HEK293T (cell line): ENCODE data around the gene RRM1.

Experiments used
- HDGF ChIP-seq: fragments of 450-650 bp; IDR thresholded peaks from 2 replicates; pipeline ENCODE4 v1.6.1; 2017; ENCODE audit warnings: antibody characterized with exemption, borderline replicate concordance
- NFRKB ChIP-seq: fragments of 450-650 bp; IDR thresholded peaks from 2 replicates; pipeline ENCODE4 v1.6.1; 2016; ENCODE audit warnings: mild to moderate bottlenecking, moderate library complexity
- SP1 ChIP-seq: fragments of 450-650 bp; IDR thresholded peaks from 2 replicates; pipeline ENCODE4 v1.6.1; 2017
- TF ChIP-seq, protein P1 (sequence below): fragments of 450-650 bp; IDR thresholded peaks from 2 replicates; pipeline ENCODE4 v1.6.1; 2016

- TF ChIP-seq SP1 = no peak
- TF ChIP-seq NFRKB = no peak
- TF ChIP-seq, protein P1, sequence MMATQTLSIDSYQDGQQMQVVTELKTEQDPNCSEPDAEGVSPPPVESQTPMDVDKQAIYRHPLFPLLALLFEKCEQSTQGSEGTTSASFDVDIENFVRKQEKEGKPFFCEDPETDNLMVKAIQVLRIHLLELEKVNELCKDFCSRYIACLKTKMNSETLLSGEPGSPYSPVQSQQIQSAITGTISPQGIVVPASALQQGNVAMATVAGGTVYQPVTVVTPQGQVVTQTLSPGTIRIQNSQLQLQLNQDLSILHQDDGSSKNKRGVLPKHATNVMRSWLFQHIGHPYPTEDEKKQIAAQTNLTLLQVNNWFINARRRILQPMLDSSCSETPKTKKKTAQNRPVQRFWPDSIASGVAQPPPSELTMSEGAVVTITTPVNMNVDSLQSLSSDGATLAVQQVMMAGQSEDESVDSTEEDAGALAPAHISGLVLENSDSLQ = no peak
- no peak for TF ChIP-seq HDGF
These were observed 27.7 kb upstream of the RRM1 start for GRCh38 chr11:4066910-4067309.
